HG03064 (cell line): ENCODE data around the gene ITLN1.
"Not testable (repeated sequence)": the region's sequence is repeated elsewhere in the genome, so short reads cannot be mapped to it uniquely, and the experiment has no call there.

ENCODE experiments used
- ATAC-seq: cut with Tn5 transposase; IDR thresholded peaks from one replicate; pipeline ENCODE4 v1.9.1; 2021; ENCODE audit warnings: low read depth; ENCODE audit not compliant: unreplicated experiment

Gene ITLN1

DNA sequence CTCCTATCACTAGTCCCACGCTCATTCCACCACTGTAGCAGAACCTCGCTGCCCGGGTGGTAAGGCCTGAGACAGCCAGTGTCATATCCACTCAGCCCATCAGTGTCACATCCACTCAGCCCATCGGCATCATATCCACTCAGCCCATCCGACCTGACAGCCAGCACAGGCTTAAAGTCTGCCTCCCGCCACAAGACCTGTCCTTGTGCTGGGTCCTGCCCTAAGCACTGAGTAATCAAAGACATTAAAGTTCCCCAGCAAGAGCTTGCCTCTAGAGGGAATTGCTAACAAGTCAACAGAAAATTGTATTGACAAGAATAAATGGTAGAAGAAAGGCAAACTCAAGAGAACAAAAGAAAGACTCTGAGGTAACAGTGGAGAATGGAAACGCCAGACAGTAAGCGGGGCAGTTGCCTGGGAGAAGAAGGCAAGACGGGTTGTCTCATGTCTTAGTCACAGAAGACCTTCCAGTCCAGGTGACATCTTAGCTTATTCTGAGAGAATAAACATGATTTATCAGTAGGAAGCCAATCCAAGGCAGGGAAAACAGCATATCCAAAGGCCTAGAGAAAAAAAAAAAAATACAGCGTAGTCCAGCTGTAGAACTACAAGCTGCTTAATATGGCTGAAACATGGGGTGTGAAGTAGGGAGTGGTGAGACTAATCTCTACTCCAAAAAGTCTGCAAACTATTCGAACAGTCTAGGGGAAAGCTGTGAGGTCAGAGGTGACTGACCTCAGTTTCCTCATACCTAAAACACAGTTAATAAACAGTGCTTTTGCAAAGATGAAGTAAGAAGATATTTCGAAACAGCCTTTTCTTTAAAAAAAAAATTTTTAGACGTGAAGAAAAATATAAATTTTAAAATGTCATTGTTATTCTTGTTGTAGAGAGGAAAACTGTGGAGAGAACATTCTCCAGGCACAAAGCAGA, 1.1 kb downstream of the ITLN1 start:
- ATAC-seq, result no peak

DNA sequence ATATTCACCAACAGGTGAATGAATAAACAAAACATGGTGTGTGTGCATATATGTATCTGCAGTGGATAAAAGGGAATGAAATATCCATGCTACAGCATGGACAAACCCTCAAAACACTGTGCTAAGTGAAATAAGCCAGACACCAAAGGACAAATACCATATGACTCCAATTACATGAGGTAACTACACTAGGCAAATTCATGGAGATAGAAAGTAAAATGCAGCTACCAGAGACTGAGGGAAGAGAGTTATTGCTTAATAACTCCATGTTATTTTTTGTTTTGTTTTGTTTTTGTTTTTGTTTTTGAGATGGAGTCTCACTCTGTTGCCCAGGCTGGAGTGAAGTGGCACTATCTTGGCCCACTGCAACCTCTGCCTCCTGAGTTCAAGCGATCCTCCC, 2.4 kb downstream of the ITLN1 start:
- ATAC-seq, result no peak

DNA sequence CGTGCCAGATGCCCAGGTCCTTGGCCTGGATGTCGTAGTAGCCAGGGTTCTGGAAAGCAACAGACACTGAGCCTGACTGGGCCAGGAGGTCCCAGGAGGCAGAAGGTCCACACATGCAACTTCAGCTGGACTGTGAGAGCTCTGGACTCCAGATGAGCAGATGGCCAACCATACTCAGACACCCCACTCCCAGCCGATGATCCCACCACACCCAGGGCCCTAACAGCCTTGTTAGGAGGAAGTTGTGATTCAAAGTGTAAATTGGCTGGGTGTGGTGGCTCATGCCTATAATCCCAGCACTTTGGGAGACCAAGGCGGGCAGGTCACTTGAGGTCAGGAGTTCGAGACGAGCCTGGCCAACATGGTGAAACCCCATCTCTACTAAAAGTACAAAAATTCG, 3.7 kb downstream of the ITLN1 start:
- not testable (repeated sequence) for ATAC-seq

DNA sequence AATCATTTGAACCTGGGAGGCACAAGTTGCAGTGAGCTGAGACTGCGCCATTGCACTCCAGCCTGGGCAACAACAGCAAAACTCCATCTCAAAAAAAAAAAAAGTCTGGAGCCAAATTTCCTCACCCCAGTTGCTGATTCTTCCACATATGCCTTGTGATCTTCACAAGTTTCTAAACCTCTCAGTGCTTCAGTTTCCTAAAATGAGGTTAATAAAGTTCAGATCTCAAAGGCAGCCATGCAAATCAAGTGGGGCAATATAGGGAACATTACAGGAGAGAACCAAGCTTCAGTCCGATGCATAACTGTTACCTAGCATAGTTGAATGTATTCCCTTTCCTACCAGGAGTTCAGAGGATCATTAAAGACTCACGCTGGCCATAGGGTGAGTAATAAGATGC, 4.8 kb downstream of the ITLN1 start:
- ATAC-seq, result no peak

DNA sequence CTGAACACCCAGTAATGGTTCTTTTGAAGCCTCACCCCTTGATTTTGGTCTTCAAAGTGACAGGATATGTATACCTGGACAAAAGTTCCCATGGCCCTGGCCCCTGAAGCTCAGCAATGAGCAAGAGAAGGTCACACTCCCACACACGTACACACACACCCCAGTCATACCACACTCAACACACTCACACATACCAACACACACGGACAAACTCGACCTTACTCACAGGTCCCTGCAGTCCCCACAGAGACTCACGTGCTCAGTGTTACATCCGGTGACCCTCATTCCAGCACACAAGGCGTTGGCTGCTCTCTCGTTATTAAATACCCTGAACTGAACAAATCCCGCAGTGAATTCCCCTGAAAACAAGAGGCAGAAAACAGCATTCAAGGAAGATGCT, 5.9 kb downstream of the ITLN1 start:
- ATAC-seq, result no peak

DNA sequence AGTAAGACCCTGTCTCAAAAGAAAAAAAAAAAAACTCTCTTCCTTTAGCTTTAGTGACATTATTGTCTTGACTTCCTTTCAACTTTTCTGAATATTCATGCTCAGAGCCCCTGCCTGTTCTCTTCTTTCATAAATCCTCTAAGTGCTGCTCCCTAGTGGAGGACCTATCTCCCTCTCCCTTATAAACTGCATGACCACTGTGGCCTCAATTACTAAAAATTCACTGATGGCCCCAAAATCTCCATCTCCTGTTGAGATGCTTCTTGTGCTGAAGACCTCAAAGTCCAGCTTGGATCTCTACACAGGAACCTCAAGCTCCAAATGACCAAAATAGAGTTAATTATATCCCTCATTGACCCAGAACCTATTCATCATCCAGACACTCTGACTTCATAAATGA, 7.8 kb downstream of the ITLN1 start:
- no peak for ATAC-seq

DNA sequence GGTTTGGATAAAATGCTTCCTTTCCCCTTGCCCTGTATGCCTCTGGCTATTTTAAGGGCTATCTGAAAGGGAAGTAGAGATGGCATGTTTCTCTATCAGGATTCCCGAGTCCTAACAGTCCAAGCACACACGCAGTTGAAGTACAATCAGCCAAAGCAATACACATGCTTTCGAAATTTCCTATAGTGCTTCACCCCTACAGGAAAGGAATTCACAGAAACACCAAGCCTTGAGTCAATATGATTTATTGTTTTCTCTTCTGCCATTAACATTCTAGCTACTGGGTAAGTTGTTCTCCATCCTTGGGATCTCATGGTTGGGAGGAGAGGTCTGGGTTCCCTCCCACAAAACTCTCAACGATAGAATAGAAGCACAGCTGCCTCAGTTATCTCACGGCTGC, 8.7 kb downstream of the ITLN1 start:
- ATAC-seq, result no peak

DNA sequence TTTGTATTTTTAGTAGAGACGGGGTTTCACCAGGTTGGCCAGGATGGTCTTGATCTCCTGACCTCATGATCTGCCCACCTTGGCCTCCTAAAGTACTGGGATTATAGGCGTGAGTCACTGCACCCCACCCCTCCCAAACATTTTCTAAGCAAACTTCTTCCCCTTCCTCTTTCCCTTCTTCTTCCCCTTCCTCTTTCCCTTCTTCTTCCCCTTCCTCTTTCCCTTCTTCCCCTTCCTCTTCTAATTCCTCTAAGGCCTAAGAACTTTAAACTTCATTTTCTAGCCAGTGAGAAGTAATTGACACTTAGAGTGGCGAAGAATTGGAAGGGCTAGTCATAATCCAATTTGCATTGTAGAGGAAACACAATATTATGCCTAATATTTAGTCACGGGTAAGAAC, 9.4 kb downstream of the ITLN1 start:
- ATAC-seq, result not testable (repeated sequence)

DNA sequence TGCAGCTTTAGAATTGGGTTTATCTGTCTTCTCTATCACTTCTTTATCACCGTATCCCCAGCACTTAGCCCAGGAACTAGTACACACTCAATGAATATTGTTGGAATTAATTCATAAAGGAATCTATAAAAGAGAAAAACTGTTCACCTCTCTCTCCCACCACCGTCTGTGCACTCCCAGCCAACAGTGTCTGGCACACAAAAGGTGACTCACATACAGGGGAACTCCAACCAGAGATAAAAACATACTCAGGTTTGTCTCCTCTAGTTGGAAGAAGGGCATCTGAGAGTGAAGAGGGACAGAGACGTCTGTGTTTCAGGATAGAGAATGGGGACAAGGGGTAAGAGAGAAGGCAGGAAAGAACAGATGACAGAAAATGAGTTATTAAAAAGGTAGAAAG, 10.0 kb downstream of the ITLN1 start:
- no peak for ATAC-seq

DNA sequence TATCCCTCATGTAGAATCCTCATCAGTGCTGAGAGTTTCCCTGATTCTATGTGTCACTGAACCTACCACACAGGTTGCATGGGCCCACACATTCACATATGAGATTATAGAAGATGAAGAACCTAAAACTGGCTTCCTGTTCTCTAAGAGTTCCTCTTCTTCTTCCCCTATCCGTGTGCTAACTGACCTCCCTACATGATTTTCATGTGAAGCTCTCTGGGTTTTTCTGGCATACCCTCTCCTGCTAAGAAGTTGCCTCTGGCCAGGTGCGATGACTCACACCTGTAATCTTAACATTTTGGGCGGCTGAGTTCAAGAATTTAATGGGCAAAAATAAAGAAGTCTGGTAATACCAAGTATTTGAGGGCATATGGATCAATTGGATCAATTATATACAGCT, 16.8 kb downstream of the ITLN1 start:
- ATAC-seq, result no peak

DNA sequence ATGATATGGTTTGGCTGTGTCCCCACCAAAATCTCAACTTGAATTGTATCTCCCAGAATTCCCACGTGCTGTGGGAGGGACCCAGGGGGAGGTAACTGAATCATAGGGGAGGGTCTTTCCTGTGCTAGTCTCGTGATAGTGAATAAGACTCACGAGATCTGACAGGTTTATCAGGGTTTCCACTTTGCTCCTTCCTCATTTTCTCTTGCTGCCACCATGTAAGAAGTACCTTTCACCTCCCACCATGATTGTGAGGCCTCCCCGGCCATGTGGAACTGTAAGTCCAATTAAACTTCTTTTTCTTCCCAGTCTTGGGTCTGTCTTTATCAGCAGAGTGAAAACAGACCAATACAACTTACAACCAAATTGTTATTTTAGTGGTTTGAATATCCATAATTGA, 17.3 kb downstream of the ITLN1 start:
- ATAC-seq, result not testable (repeated sequence)

DNA sequence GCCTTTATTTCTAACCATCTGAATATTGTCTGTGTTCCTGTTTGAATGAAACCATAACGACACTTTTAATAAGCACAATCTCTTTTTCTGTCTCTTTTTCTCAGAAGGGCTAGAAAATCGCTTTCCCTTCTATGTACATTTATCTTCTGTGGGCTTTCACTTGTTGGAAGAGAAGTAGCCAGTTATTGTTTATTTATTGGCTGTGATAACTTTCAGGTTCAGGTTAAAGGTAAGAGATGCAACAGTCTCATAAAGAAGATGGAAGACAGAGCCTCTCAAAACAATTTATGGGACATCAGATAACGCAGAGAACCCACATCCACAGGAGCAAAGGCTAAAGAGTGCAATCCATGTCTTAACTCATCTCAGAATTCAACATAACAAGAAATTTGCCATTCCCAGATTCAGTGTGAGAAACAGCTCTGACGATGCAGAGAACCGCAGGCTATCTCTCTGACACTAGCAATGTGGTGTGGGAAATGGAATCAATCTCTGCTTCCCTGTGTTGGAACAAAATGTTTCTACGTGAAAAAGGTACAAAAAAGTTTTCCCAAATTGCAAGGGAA, 18.2 kb downstream of the ITLN1 start:
- ATAC-seq, result no peak

DNA sequence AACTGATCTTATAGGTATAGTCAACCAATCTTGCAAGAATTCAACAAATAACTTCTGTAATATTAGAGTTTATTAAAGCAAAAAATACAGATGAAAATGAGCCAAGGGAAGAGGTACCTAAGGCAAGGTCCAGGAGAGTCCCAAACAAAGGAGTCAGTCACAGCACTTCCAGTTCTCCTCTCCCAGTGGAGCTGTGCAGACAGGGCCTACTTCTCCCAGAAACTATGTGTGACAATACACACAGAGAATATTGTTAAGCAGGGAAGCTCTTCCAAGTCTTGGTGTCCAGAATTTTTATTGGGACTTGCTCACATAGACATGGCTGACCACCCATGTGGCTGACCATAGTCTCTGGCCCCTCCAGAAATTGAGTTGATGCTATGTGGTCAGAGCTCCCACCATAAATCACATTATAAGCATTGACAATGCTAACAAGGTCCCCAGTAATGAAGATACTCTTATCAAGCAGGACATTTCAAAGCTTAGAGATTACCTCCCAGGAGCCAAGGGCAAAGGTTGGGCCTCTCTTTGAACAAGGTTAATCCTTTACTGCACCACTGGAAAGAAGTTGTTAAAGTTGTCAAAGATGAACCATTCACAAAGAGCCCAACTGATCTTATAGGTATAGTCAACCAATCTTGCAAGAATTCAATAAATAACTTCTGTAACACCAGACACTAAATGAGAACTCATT, 18.8 kb downstream of the ITLN1 start:
- ATAC-seq, result no peak

DNA sequence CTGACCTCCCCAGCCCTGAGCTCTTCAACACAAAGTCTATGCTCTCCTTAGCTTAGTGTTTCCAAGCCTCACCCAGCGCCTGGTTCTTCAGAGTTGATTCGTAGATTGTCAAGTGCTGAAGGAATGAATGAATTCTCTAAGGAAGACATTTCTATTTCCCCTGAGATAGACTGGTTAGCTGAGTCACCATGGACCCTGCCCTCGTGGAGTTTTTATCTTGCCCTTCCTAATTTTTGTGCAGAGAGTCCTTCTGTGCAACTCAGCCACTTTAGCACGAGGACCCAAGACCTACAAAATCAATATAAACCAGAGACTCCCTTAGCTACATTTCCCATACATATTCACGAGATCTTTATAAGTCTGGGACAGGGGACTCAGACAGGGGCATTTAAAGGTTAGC, 19.6 kb downstream of the ITLN1 start:
- no peak for ATAC-seq

DNA sequence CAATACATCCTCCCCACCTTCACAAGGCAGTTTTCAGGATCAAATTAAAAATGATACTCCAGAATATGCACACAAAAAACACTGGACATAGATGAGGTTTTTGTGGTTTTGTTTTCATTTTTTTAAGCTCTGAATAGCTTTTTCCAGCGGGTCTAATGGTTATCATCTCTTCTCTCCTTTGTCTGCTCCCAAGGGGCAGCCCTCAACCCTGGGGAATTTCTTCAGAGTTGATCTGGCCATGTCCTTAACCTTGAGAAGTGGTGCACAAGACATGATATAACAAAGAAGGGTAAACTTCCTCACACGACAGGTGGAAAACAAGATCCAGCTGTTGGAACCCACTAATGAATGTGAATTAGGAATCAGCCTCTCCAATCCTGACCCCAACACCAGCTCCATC, 20.8 kb downstream of the ITLN1 start:
- no peak for ATAC-seq

DNA sequence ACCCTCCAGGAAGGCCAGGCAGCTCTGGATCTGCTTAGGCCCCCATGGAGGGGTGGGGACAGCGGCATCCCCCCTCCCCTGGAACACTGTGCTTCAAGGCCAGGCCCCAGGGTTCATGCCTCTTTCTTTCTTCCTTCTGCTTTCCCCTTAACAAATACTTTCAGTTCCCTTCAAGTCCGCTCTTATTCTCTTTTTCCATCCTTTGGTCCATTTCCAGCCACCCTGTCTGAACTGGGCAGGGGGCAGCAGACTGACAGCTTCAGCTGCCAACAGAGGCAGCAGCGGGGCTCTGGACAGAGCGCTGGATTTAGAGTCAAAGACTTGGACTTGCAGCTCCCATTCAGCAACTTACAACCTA, 21.2 kb downstream of the ITLN1 start:
- ATAC-seq, result no peak

DNA sequence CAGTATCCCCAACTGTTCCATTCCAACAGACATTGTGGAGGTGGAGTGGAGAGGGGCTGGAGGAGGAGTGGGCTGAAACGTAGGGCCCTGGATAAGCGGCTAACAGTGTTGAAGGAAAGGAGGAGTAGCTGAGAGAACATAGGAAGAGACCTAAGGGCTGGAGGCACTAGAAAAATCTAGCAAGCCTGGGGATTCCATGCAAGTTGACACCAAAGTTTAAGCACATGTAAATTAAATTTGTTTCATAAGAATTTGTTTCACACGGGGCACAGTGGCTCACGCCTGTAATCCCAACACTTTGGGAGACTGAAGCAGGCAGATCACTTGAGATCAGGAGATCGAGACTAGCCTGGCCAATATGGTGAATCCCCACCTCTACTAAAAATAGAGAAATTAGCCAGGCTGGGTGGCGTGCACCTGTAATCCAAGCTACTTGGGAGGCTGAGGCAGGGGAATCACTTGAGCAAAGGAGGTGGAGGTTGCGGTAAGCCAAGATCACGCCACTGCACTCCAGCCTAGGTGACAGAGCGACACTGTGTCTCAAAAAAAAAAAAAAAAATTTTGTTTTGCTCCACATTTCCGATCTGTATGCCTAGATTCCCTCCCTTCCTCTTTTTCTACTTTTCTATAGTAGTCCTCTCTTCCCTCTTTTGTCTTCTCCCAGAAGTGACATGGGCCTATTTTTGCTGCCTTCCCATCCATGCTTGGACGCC, 21.8 kb downstream of the ITLN1 start:
- ATAC-seq, result no peak

DNA sequence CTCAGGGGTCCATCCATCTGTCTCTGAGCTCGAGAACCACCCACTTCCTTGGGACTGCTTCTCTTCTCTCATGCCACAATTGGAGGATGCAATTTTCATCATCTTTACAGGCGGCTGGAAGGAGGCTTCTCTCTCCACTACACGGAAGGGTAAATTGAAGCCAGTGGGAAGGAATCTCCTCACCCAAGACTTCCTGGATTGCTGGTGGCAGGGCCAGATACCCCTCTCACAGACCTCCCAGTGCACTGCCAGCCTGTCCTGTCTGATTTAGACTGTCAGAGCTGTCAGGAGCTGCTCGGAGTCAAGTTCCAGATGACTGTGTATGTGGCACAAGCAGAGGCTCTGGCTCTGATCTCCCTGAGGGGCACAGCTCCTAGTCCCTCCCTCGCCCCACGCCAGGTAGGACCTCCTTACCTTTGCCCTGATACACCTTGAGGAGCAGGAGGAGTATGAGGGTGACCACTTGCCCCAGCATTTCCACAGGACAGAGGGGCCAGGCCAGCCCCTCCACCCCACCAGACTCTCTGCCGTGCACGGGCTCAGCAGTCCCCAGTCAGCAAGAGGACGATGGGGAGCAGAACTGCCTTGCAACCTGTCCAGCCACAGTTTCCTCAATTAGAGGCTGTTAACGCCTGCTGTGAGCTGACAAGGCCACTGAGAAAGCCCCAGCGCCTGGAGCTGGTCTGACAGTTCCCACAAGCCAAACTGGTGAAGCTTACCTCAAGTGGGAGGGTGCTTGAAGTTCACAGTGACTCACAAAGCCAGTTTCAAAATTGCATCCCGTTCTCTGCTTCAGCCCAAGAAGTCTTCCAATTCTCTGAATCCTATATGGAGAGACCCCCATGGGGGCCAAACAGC, 22.5 kb downstream of the ITLN1 start, which contains the start of gene CD244:
Gene CD244, minus strand, starts transcription at position 685 of the 858 bp plus-strand sequence. Its CDS starts 210 bp downstream, at position 475.
- peak; percentile 78 for ATAC-seq

DNA sequence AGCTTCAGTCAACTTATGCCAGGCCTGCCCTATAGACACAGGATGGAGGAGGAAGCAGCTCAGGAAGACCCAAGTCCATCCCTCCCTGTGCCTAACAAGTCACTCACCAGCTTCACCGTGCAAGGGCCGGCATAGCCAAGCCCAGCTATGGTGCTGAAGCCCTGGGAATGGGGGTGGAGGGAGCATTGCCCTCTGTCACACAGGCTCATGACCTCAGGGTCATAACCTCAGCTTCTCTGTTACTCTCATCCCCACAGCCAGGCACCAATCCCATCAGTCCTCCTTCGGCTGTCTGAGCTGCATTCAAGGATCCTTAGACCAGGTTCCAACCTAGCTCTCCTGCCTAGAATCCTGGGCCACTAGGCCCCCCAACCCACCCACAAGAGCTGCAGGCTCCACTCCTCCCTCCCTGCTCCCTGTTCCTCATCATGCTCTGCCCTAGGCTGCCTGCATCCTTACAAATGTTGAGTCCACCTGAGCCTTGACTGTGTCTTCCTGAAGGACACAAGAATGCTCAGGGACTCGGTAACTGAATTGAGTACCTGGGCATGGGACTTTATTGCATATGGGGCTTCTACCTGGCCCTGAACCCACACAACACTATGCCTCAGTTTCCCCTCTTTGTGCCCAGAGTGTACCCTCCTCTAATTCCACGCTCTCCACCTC, 24.0 kb downstream of the ITLN1 start:
- no peak for ATAC-seq

DNA sequence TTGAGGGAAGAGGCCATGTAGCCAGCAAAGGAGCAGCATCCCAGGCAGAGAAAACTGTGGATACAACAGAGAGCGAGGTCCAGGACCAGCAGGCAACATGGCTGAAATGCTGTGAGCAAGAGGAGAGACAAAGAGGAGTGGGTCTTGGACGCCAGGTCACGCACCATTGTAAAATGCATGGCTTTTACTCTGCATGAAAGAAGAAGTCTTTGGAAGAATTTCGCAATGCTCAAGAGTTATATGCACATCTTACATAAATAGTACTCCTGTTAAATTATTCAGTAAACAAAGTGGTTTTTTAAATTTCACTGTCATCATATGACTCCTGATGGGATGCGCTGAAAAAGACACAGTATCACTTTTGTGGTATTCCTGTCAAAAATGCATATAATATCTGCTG, 25.8 kb downstream of the ITLN1 start:
- no peak for ATAC-seq
